GM12892 (cell line): Measurements from ENCODE around the gene DROSHA. TPM values are rescaled to one million over a fixed set of nuclear protein-coding genes. Genes with fewer than 3 reads are reported as not detected.
"Not testable (repeated sequence)": the region's sequence is repeated elsewhere in the genome, so short reads cannot be mapped to it uniquely, and the experiment has no call there.

Experiments
- DNase-seq: peaks from one replicate; pipeline ENCODE4 v3.0.0; 2011; ENCODE audit not compliant: insufficient read length
- FAIRE-seq: peaks from 2 replicates; lab custom pipeline; 2011; peaks lifted over from hg19 to GRCh38; lab: Jason Lieb, UNC
- POLR2A ChIP-seq: IDR thresholded peaks from 2 replicates; pipeline ENCODE4 v1.6.1; 2011; ENCODE audit warnings: low read depth, low read length, control low read depth
- POLR2AphosphoS5 ChIP-seq: IDR thresholded peaks from 2 replicates; pipeline ENCODE4 v1.6.1; 2011; ENCODE audit warnings: low read depth, low read length, control low read depth
- TAF1 ChIP-seq: IDR thresholded peaks from 2 replicates; pipeline ENCODE4 v1.6.1; 2011; ENCODE audit warnings: low read depth, mild to moderate bottlenecking, control low read depth, low read length, borderline replicate concordance
- polyA plus RNA-seq: library from polyadenylated mRNA; unstranded; fragments of >200 nt; gene quantifications from one replicate; pipeline ENCODE4 v1.2.1, GENCODE V29; 2012; ENCODE audit warnings: missing spikeins, inconsistent platforms; ENCODE audit not compliant: missing spikeins

The DROSHA gene, protein sequence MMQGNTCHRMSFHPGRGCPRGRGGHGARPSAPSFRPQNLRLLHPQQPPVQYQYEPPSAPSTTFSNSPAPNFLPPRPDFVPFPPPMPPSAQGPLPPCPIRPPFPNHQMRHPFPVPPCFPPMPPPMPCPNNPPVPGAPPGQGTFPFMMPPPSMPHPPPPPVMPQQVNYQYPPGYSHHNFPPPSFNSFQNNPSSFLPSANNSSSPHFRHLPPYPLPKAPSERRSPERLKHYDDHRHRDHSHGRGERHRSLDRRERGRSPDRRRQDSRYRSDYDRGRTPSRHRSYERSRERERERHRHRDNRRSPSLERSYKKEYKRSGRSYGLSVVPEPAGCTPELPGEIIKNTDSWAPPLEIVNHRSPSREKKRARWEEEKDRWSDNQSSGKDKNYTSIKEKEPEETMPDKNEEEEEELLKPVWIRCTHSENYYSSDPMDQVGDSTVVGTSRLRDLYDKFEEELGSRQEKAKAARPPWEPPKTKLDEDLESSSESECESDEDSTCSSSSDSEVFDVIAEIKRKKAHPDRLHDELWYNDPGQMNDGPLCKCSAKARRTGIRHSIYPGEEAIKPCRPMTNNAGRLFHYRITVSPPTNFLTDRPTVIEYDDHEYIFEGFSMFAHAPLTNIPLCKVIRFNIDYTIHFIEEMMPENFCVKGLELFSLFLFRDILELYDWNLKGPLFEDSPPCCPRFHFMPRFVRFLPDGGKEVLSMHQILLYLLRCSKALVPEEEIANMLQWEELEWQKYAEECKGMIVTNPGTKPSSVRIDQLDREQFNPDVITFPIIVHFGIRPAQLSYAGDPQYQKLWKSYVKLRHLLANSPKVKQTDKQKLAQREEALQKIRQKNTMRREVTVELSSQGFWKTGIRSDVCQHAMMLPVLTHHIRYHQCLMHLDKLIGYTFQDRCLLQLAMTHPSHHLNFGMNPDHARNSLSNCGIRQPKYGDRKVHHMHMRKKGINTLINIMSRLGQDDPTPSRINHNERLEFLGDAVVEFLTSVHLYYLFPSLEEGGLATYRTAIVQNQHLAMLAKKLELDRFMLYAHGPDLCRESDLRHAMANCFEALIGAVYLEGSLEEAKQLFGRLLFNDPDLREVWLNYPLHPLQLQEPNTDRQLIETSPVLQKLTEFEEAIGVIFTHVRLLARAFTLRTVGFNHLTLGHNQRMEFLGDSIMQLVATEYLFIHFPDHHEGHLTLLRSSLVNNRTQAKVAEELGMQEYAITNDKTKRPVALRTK (N-terminal part only)
- polyA plus RNA-seq: 25.3 TPM

DNA sequence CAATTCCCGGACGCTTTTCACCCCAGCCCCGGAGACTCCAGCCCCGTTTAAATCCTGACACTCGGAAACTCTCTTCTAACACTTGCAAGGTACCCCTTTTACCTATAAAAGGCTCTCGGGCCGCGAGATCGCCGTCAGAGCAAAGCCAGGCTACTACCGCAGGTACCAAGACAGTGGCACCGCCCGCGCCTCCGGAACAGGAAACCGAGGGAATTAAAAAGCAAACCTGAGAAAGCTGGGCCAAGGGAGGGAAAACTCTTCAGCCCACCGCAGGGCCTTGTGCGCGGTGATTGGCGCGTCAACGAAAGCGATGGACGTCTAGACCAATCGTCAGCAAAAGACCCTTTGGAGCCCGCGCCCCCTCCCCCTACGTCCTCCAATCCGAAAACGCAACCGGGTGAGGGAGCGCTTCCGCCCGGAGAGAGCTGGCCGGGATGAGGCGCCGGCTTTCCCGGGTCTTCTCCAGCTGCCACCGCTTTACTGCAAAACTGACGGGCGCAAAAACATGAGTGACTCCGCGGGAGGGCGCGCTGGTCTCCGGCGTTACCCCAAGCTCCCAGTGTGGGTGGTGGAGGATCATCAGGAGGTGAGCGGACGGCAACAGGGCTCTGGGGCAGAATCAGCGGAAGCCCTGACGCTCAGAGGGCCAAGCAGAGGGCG, at the start of gene DROSHA, which contains the start of gene C5orf22:
Gene DROSHA (minus strand): TSS at position 206 of the 660 bp plus-strand sequence. CDS start 3,034 bp downstream, outside the sequence.
Gene C5orf22 (plus strand): TSS at position 414 of the 660 bp plus-strand sequence. CDS start 92 bp downstream, at position 506.
- peak; percentile 79 for DNase-seq
- FAIRE-seq: peak; percentile 92
- TF ChIP-seq POLR2AphosphoS5 (peak; percentile 53; the same call in 1 of the 2 replicates), TAF1 (0 out of 2 replicates have a peak, but pooled peaks have one; percentile 5), POLR2A (peak; percentile 73)

- TF ChIP-seq POLR2AphosphoS5 (no peak), POLR2A (no peak), TAF1 (no peak)
- FAIRE-seq (no peak), DNase-seq (no peak)
Observed at GRCh38 chr5:31579558-31579957, 47.7 kb upstream of the DROSHA start.

GRCh38 chr5:31577438-31577837, 45.5 kb upstream of the DROSHA start:
- DNase-seq: no peak
- TF ChIP-seq POLR2A: no peak
- TF ChIP-seq TAF1: no peak
- TF ChIP-seq POLR2AphosphoS5: no peak

DNA sequence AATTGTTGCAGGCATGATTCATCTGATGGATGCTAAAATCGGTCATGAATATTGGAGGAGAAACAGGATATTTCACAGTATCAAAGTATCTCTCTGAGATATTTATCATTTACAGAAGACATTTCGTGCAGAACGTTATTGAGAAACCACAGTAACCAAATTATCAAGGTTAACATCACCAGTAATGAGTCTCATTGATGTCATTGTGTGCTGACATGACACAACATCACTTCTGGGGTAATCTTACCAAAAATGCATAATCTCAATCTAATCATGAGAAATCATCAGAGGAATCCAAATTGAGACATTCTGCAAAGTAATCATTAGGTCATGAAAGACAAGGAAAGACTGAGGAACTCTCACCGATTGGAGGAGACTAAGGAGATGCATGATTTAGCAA, 42.9 kb upstream of the DROSHA start:
- DNase-seq: no peak
- FAIRE-seq: no peak
- no peak for TF ChIP-seq TAF1
- TF ChIP-seq POLR2A: no peak
- no peak for TF ChIP-seq POLR2AphosphoS5

More at GRCh38 chr5:31577438-31577837, 45.5 kb upstream of the DROSHA start:
- no peak for FAIRE-seq

GRCh38 chr5:31573494-31574142, 41.7 kb upstream of the DROSHA start:
- FAIRE-seq (peak; percentile 89), DNase-seq (peak; percentile 20)
- TF ChIP-seq POLR2A: no peak
- TF ChIP-seq POLR2AphosphoS5: no peak
- no peak for TF ChIP-seq TAF1

- FAIRE-seq: no peak
- DNase-seq: no peak
Observed at GRCh38 chr5:31569068-31569467, 37.2 kb upstream of the DROSHA start.

DNA sequence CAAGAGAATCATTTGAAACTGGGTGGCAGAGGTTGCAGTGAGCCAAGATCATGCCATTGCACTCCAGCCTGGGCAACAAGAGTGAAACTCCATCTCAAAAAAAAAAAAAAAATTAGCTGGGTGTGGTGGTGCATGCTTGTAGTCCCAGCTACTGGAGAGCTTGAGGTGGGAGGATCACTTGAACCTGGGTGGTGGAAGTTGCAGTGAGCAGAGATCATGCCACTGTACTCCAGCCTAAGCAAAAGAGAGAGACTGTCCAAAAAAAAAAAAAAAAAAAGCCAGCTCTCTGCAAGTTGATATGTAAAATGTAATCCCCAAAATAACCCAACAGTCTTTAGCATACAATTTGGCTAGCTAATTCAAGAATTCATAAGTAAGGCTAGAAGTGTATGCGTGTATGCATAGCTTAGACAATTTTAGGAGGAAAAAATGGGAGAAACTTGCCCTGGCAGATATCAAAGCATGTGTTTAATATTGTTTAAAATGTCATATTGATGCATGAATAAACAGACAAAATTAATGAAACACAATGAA, 36.5 kb upstream of the DROSHA start:
- FAIRE-seq: no peak
- no peak for TF ChIP-seq POLR2AphosphoS5
- no peak for DNase-seq

More at GRCh38 chr5:31569068-31569467, 37.2 kb upstream of the DROSHA start:
- TF ChIP-seq POLR2A (no peak), TAF1 (no peak), POLR2AphosphoS5 (no peak)

DNA sequence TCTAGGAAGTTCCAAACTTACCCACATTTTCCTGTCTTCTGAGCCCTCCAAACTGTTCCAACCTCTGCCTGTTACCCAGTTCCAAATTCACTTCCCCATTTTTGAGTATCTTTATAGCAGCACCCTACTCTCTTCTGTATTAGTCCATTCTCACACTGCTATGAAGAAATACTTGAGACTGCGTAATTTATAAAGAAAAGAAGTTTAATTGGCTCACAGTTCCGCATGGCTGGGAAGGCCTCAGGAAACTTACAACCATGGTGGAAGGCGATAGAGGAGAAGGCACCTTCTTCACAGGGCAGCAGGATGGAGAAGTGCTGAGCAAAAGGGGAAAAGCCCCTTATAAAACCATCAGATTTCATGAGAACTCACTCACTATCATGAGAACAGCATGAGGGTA, 34.5 kb upstream of the DROSHA start:
- not testable (repeated sequence) for DNase-seq, FAIRE-seq

GRCh38 chr5:31563216-31563615, 31.3 kb upstream of the DROSHA start:
- TF ChIP-seq TAF1: no peak
- no peak for TF ChIP-seq POLR2A
- TF ChIP-seq POLR2AphosphoS5: no peak
- DNase-seq: no peak
- FAIRE-seq: no peak

- no peak for DNase-seq
- no peak for FAIRE-seq
- TF ChIP-seq POLR2AphosphoS5 (no peak), POLR2A (no peak), TAF1 (no peak)
Observed at GRCh38 chr5:31561946-31562345, 30.1 kb upstream of the DROSHA start.
